ENCODE measurements around the gene BMPR1A. TPM values are rescaled to one million over a fixed set of nuclear protein-coding genes. Genes with fewer than 3 reads are reported as not detected.

The BMPR1A gene
- total RNA-seq, 4 donors from 2014 or later = 25.6 to 46.2 (median 34.7) TPM

GRCh38 chr10:86964847-86965190, 208.4 kb downstream of the BMPR1A start:
- TF ChIP-seq, protein P1, sequence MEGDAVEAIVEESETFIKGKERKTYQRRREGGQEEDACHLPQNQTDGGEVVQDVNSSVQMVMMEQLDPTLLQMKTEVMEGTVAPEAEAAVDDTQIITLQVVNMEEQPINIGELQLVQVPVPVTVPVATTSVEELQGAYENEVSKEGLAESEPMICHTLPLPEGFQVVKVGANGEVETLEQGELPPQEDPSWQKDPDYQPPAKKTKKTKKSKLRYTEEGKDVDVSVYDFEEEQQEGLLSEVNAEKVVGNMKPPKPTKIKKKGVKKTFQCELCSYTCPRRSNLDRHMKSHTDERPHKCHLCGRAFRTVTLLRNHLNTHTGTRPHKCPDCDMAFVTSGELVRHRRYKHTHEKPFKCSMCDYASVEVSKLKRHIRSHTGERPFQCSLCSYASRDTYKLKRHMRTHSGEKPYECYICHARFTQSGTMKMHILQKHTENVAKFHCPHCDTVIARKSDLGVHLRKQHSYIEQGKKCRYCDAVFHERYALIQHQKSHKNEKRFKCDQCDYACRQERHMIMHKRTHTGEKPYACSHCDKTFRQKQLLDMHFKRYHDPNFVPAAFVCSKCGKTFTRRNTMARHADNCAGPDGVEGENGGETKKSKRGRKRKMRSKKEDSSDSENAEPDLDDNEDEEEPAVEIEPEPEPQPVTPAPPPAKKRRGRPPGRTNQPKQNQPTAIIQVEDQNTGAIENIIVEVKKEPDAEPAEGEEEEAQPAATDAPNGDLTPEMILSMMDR (IDR thresholded peaks at IDR 0.05; ENCODE audit: low read depth) = no peak

- TF ChIP-seq, protein P1 (IDR thresholded peaks at IDR 0.05; ENCODE audit: low read depth) = no peak
Observed at GRCh38 chr10:86965986-86966654, 209.7 kb downstream of the BMPR1A start.

DNA sequence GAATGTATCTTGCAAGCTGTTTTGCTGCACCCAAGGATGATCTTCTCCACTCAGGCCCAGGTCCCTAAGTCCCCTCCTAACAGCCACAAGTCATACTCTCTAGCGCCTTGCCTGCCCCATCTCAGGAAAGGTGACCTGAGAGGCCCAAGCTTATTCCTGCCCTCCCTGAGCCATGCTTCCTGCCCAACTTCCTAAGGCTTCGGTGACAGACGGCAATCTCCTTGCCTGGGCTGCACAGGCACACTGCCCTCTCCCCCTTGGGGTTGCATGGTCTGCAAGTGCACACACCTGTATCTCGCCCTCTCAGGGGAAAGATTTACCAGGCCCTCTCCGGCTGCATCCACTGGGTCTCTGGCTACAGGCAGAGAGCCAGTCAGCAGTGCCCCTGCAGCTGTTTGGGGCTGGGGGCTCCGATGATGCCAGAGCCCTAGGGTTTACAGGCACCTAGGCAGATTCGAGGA, 211.1 kb downstream of the BMPR1A start:
- TF ChIP-seq, protein P1 (IDR thresholded peaks at IDR 0.05; ENCODE audit: low read depth) = no peak

DNA sequence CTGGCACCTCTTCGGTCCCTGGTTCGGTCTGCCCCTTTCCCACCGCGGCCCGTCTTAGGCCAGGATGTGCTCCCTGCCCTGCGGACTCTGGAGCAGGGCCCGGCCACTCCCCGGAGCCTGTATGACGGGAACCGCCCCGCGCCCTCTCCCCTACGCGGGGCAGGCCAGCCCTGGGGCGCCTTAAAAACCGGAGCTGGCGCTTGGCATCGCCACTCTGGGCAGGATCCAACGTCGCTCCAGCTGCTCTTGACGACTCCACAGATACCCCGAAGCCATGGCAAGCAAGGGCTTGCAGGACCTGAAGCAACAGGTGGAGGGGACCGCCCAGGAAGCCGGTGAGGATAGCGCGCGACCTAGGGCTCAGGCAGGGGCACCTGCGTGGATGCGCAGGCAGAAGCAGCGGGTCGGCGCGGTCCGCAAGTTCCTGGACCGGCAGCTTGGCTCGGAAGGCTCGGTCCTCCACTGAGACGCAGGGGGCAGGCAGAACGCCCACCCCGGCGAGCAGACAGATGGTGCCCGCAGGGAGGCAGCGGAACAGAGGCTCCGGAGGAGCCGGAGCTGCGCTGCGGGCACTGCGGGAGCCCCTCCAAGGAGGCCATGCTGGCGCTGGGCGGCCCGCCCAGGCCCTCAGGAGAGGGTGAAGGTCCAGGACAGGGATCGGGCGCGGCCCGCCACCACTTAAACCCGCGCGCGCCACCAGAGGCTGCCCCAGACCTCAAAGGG, 212.0 kb downstream of the BMPR1A start, which contains the start of gene ADIRF:
Gene ADIRF (plus strand): TSS at position 212 of the 723 bp plus-strand sequence. CDS start 63 bp downstream, at position 275.
- TF ChIP-seq, protein P1 (IDR thresholded peaks at IDR 0.05; ENCODE audit: low read depth) = no peak

DNA sequence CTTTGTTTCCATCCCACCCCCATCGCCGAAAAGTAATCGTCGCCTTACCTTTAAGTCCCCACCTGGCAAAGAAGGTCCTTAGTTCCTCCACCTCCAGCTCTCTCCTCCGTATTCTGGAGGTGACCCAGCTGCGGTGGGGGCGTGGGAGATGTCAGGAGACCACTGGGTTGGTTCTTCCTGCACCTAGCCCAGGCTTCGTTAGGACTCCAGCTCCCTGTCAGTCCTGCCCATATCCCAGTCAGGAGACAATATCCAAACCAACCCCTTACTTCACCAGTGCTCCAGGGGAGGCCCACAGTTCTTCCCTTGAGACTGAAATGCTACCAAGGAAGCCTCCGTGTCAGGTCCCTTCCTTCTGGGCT, 212.6 kb downstream of the BMPR1A start:
- TF ChIP-seq, protein P1 (IDR thresholded peaks at IDR 0.05; ENCODE audit: low read depth) = no peak

DNA sequence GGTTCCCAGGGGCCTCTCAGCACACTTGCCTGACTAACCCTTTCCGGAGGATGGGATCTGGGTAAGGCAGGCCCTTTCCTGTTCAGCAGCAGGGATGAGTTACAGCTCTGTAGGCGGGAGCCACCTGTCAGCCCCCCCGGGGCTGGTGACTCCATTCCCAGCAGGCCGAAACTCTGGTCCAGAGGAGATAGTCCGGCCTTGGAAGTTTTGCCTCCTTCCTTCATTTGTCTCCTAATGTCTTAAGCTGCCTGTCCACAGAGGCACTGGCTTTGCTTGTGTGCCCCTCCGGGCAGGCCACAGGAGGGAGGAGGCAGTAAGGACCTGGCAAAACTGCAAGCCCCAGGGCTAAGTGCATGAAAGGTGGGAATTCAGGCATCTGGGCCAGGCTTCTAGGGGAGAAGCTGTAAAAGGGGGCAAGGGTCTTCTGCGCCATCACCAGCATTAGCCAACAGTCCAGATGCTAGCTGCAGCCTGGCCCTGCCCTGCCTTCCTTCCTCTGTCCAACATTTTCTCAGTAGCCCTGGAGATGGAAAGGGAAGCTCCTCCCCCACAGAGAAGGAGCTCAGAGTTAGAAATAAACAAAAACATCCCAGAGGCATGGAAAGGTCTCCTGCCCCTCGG, 213.1 kb downstream of the BMPR1A start:
- TF ChIP-seq, protein P1 (IDR thresholded peaks at IDR 0.05; ENCODE audit: low read depth) = no peak
